Neural cell (in vitro differentiated cells): ENCODE data around the gene TNC.

Experiments
- CTCF ChIP-seq: fragments of 450-650 bp; IDR thresholded peaks from 2 replicates; pipeline ENCODE4 v1.5.1; 2014; ENCODE audit warnings: antibody characterized with exemption, mild to moderate bottlenecking, moderate library complexity; ENCODE audit not compliant: poor library complexity, severe bottlenecking
- EP300 ChIP-seq: fragments of 450-650 bp; conservative IDR thresholded peaks from 2 replicates; pipeline ENCODE4 v1.6.1; 2014; ENCODE audit warnings: antibody characterized with exemption, mild to moderate bottlenecking, moderate library complexity; ENCODE audit not compliant: poor library complexity, severe bottlenecking
- EZH2 ChIP-seq: fragments of 200-600, 300-800 bp; shearing (Covaris generic), sonication (generic); IDR thresholded peaks from 2 replicates; pipeline ENCODE4 v1.6.1; 2014; ENCODE audit warnings: antibody characterized with exemption, low read length, borderline replicate concordance, mild to moderate bottlenecking; ENCODE audit not compliant: insufficient read depth, poor library complexity, severe bottlenecking
- POLR2AphosphoS5 ChIP-seq: IDR thresholded peaks from 2 replicates; pipeline ENCODE4 v1.6.1; 2012
- RAD21 ChIP-seq: fragments of 450-650 bp; conservative IDR thresholded peaks from 2 replicates; pipeline ENCODE4 v1.6.1; 2014; ENCODE audit warnings: antibody characterized with exemption, mild to moderate bottlenecking, moderate library complexity
- REST ChIP-seq: IDR thresholded peaks from 2 replicates; pipeline ENCODE4 v1.6.1; 2012; ENCODE audit warnings: borderline replicate concordance
- TAF1 ChIP-seq: IDR thresholded peaks from 2 replicates; pipeline ENCODE4 v1.6.1; 2012; ENCODE audit warnings: low read depth

DNA sequence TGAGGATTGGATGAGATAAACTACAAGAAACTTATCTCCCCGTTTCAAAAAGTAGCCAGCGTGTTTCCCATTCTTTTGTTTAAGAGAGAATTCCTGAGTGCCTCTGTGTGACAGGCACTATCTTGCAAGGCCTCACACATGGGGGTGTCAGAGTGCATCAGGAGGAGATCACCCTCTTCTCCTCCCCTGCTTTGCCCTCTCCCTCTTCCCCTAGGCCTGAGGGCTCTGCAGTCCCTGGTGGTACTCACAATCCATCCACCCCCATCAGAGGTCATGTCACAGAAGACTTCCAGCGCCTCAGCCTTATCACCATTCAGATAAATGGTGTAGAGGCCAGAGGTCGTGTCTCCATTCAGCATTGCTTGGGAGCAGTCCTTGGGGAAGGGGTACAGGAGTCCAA, 88.0 kb downstream of the TNC start:
- no peak for TF ChIP-seq CTCF
- no peak for TF ChIP-seq POLR2AphosphoS5
- TF ChIP-seq TAF1: no peak
- TF ChIP-seq EP300: no peak
- no peak for TF ChIP-seq RAD21
- no peak for TF ChIP-seq REST
- no peak for TF ChIP-seq EZH2
